IPS-15b (cell line): ENCODE results near the gene EXOC3L2.
"Not testable (repeated sequence)": the region's sequence is repeated elsewhere in the genome, so short reads cannot be mapped to it uniquely, and the experiment has no call there.

Source experiments
- H3K27me3 ChIP-seq: one replicate; pipeline ENCODE4 v1.6.1; 2013; ENCODE audit warnings: low read length; ENCODE audit not compliant: control insufficient read depth, insufficient read depth
- H3K36me3 ChIP-seq: one replicate; pipeline ENCODE4 v1.6.1; 2013; ENCODE audit warnings: low read length; ENCODE audit not compliant: control insufficient read depth, insufficient read depth
- H3K4me1 ChIP-seq: one replicate; pipeline ENCODE4 v1.6.1; 2013; ENCODE audit warnings: mild to moderate bottlenecking, low read length; ENCODE audit not compliant: control insufficient read depth, insufficient read depth
- H3K4me3 ChIP-seq: one replicate; pipeline ENCODE4 v1.5.1; 2013; ENCODE audit warnings: low read depth, low read length
- H3K9ac ChIP-seq: one replicate; pipeline ENCODE4 v1.6.1; 2013; ENCODE audit warnings: low read depth, mild to moderate bottlenecking, low read length
- H3K9me3 ChIP-seq: one replicate; pipeline ENCODE4 v1.6.1; 2013; ENCODE audit warnings: mild to moderate bottlenecking, low read length; ENCODE audit not compliant: control insufficient read depth, insufficient read depth

Gene EXOC3L2

DNA sequence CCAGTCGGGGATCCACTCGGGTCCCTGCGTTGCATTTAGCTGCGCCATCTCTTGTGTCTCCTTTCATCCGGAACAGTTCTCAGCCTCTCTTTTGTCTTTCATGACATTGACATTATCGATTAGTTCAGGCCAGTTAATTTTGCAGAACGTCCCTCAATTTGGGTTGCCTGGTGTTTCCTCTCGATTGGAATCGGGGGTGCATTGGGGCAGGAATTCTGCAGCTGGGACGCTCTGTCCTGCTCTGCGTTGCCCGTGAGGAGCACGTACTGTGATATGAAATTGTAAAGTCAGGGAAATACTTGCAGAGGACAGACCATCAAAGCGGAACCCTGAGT lies 28.3 kb upstream of the EXOC3L2 start:
- Histone ChIP-seq H3K9me3 (no peaks in the 10 kb centered on the region), H3K4me1 (no peaks in the 10 kb centered on the region), H3K27me3 (no peaks in the 10 kb centered on the region), H3K36me3 (peaks cover 22% of the 10 kb centered on the region), H3K9ac (no peak overlapping the region), H3K4me3 (no peak overlapping the region)

DNA sequence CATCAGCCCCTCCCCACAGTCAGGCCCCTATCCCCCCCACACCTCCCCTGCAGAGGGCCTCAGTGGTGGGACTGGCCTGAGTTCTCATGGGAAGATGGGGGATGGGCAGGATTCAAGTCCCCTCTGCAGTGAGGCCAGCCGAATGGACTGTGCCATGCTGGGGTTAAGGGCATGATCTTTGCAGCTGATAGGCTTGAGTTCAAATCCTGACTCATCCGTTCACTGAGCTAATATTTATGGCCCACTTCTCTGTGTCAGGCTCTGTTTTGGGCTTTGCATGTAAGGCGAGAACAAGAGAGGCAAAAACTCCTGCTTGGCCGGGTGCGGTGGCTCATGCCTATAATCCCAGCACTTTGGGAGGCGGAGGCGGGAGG lies 26.5 kb upstream of the EXOC3L2 start:
- Histone ChIP-seq H3K27me3 (no peaks in the 10 kb centered on the region), H3K4me1 (no peaks in the 10 kb centered on the region), H3K4me3 (no peak overlapping the region), H3K9ac (no peak overlapping the region), H3K9me3 (no peaks in the 10 kb centered on the region), H3K36me3 (peaks cover 21% of the 10 kb centered on the region)

DNA sequence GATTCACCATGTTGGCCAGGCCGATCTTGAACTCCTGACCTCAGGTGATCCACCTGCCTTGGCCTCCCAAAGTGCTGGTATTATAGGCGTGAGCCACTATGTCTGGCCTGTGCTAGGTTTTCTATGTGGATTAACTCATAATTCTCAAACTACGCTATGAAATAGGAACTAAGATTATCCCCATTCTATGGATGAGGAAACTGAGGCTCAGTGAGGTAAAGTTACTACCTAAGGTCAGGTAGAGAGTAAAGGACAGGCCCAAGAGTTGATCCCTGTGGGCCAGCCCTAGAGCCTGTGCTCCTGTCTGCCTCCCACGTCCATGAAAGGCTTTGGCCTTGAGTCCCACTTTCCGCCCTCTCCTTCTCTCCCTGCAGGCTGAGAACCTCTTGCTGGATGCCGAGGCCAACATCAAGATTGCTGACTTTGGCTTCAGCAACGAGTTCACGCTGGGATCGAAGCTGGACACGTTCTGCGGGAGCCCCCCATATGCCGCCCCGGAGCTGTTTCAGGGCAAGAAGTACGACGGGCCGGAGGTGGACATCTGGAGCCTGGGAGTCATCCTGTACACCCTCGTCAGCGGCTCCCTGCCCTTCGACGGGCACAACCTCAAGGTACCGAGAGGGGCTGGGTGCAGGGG lies 26.0 kb upstream of the EXOC3L2 start:
- Histone ChIP-seq H3K36me3 (peaks cover 21% of the 10 kb centered on the region), H3K9me3 (no peaks in the 10 kb centered on the region), H3K4me1 (no peaks in the 10 kb centered on the region), H3K9ac (no peak overlapping the region), H3K4me3 (no peak overlapping the region), H3K27me3 (no peaks in the 10 kb centered on the region)

DNA sequence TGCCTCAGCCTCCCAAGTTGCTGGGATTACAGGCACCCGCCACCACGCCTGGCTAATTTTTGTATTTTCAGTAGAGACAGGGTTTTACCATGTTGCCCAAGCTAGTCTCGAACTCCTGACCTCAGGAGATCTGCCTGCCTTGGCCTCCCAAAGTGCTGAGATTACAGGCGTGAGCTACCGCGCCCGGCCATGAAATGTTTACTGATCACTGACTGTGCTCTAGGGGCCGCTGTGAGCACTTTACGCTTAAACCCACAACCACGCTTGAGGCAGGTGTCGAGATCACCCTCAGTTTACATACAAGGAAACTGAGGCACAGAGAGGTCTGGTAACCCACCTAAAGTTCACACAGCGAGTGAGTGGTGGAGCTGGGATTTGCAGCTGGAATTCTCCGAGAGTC lies 24.7 kb upstream of the EXOC3L2 start:
- not testable (repeated sequence) for H3K9ac ChIP-seq, H3K4me1 ChIP-seq, H3K9me3 ChIP-seq, H3K4me3 ChIP-seq, H3K27me3 ChIP-seq
- H3K36me3 ChIP-seq: peaks cover 14% of the 10 kb centered on the region

DNA sequence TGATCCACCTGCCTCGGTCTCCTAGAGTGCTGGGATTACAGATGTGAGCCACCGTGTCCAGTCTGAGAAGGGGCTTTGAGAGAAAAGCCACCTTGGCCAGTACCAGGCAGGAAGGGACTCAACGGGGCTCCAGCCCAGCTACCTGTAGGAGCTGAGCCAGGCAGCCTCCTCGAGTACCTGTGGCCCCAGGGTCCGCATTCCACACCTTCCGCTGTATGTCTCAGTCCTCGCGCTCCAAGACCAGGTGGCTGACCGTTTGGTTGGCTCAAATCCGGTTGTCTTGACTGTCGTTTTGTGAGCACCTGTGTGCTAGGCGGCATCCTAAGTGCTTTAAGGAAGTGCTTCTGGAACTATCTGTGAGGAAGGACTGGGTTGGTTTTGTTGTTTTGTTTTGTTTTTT lies 22.1 kb upstream of the EXOC3L2 start:
- H3K27me3 ChIP-seq: no peaks in the 10 kb centered on the region
- H3K9me3 ChIP-seq: no peaks in the 10 kb centered on the region
- H3K4me3 ChIP-seq: no peak overlapping the region
- no peak overlapping the region for H3K9ac ChIP-seq
- H3K4me1 ChIP-seq: no peaks in the 10 kb centered on the region
- peaks cover 9% of the 10 kb centered on the region for H3K36me3 ChIP-seq

DNA sequence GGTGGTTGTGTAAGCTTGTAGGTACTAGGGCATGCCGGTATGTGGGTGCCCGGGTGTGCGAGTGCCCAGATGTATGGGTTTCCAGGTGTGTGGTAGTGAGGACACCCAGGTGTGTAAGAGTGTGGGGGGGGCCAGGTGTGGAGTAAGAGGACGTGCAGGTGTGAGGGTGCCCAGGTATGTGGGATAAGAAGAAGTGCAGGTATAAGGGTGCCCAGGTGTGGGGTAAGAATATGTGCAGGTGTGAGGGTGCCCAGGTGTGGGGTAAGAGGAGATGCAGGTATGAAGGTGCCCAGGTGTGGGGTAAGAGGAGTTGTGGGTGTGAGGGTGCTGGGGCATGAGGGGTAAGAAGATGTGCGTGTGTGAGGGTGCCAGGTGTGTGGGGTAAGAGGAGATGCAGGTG lies 20.2 kb upstream of the EXOC3L2 start:
- Histone ChIP-seq H3K9me3 (no peaks in the 10 kb centered on the region), H3K9ac (no peak overlapping the region), H3K4me1 (no peaks in the 10 kb centered on the region), H3K27me3 (no peaks in the 10 kb centered on the region), H3K36me3 (peaks cover 2% of the 10 kb centered on the region), H3K4me3 (no peak overlapping the region)

DNA sequence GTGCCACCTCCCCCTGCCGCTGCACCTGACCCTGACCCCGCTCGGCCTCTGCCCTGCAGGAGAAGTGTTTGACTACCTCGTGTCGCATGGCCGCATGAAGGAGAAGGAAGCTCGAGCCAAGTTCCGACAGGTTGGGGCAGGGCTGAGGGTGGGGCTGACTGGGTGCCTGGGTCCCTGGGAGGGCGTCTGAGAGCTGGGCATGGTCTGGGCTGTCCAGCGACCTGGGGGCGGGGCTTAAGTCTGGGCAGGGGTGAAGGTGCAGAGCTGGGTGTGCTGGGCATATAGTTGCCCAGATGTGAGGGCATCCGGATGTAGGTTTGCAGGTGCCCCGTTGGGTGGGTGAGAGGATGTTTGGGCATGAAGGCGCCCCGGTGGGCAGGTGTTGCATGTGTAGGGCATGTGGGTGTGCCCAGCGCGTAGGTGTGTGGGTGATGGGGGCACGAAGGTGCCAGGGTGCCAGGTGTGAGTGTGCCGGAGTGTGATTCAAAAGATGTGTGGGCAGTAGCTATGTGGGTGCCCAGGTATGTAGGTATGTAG lies 19.6 kb upstream of the EXOC3L2 start:
- H3K27me3 ChIP-seq: no peaks in the 10 kb centered on the region
- peaks cover 2% of the 10 kb centered on the region for H3K36me3 ChIP-seq
- no peak overlapping the region for H3K9ac ChIP-seq
- H3K4me3 ChIP-seq: no peak overlapping the region
- H3K4me1 ChIP-seq: no peaks in the 10 kb centered on the region
- H3K9me3 ChIP-seq: no peaks in the 10 kb centered on the region

DNA sequence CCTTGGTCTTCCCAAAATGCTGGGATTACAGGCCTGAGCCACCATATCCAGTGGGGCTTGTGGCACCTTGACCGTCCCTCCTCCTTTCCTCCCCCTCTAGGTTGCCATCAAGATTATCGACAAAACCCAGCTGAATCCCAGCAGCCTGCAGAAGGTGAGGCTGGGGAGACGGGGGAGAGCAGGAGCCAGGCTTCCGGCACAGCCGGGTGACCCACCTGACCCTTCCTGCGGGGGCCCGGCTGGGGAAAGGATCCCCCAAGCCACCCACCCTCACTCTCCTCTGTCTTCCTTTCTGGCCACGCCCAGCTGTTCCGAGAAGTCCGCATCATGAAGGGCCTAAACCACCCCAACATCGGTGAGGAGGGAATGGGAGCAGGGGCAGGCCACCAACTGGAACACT lies 17.8 kb upstream of the EXOC3L2 start:
- Histone ChIP-seq H3K4me1 (no peaks in the 10 kb centered on the region), H3K27me3 (no peaks in the 10 kb centered on the region), H3K4me3 (no peak overlapping the region), H3K9ac (no peak overlapping the region), H3K9me3 (no peaks in the 10 kb centered on the region), H3K36me3 (peaks cover 2% of the 10 kb centered on the region)

DNA sequence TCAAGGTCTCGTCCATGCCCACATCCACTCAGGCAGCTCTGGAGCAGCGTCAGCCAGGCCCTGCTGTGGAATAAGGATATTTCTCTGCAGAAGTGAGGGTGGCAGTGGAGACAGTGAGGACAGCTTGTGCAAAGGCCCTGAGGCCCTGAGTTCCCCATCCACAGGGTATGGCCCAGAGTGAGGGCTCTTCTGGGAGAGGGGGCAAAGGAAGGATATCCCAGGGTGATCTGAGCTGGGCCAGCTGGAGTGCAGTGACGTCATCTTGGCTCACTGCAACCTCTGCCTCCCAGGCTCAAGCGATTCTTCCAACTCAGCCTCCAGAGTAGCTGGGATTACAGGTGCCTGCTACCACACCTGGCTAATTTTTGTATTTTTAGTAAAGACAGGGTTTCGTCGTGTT lies 17.4 kb upstream of the EXOC3L2 start:
- Histone ChIP-seq H3K4me3 (no peak overlapping the region), H3K36me3 (peaks cover 2% of the 10 kb centered on the region), H3K9me3 (no peaks in the 10 kb centered on the region), H3K9ac (no peak overlapping the region), H3K4me1 (no peaks in the 10 kb centered on the region), H3K27me3 (no peaks in the 10 kb centered on the region)

DNA sequence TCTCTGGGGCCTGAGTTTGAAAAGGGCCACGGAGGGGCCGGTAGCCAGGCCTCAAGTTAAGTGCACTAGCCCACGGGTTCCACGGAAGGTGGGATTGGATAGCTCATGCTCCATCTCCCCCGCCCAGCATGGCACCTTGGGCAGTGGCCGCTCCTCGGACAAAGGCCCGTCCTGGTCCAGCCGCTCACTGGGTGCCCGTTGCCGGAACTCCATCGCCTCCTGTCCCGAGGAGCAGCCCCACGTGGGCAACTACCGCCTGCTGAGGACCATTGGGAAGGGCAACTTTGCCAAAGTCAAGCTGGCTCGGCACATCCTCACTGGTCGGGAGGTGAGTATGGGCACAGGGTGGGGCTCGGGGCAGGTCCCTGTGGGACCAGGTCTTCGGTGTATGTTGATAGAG lies 13.7 kb upstream of the EXOC3L2 start:
- no peak overlapping the region for H3K4me3 ChIP-seq
- H3K9me3 ChIP-seq: no peaks in the 10 kb centered on the region
- H3K4me1 ChIP-seq: no peaks in the 10 kb centered on the region
- no peaks in the 10 kb centered on the region for H3K27me3 ChIP-seq
- H3K9ac ChIP-seq: no peak overlapping the region
- H3K36me3 ChIP-seq: no peaks in the 10 kb centered on the region

DNA sequence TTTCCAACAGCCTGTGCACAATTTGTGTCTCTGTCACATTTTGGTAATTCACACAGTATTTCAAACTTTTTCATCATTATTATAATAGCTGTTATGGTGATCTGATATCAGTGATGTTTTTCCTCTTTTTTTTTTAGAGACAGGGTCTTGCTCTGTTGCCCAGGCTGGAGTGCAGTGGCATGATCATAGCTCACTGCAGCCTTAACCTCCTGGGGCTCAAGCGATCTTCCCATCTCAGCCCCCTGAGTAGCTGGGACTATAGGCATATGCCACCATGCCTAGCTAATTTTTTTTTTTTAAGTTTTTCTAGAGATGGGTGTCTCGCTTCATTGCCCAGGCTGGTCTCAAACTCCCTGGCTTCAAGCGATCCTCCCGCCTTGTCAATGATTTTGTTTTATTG lies 11.6 kb upstream of the EXOC3L2 start:
- Histone ChIP-seq H3K4me1 (no peaks in the 10 kb centered on the region), H3K9me3 (no peaks in the 10 kb centered on the region), H3K9ac (no peak overlapping the region), H3K36me3 (peaks cover 3% of the 10 kb centered on the region), H3K4me3 (no peak overlapping the region), H3K27me3 (no peaks in the 10 kb centered on the region)

DNA sequence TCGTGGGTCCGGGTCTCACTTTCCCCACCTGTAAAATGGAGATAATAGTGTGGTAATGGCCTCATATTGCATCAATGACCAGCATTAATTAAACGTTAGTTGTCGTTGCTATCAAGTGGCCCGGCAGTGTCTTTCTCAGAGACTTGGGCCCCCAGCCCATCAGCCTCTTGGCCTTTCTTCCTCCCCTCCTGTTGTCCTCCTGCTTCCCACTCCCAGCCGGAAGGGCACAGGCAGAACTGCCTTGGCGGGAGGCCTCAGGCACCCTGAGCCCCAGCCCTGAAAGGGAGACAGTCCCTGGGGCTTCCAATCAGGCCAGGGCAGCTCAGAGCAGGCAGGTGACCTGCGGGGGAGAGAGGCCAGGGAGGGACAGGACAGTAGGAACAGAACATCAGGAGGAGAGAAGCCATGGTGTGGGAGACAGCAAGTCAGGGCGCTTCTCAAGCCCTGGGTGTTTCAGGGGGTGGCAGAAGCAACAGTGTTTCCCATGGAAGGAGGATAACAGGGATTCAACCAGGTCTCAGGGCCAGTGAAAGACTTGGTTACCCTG lies 10.5 kb upstream of the EXOC3L2 start:
- Histone ChIP-seq H3K9me3 (no peaks in the 10 kb centered on the region), H3K36me3 (peaks cover 3% of the 10 kb centered on the region), H3K4me3 (no peak overlapping the region), H3K4me1 (no peaks in the 10 kb centered on the region), H3K27me3 (peaks cover under 1% of the 10 kb centered on the region), H3K9ac (no peak overlapping the region)
